HepG2 (cell line): ENCODE results near the gene LRRC8C. TPM values are rescaled to one million over a fixed set of nuclear protein-coding genes. Genes with fewer than 3 reads are reported as not detected.

Source experiments
- ATAC-seq: fragments of 200-7000 bp; cut with Tn5 transposase; 3 replicates; pipeline ENCODE4 v1.9.1; 2020; ENCODE audit warnings: mild to moderate bottlenecking, moderate library complexity
- BruUV-seq: library from RNA; stranded (reverse); fragments of 400-500 nt; replicated peaks from 2 replicates; lab custom pipeline; 2021; lab: Mats Ljungman, UMichigan
- CTCF ChIA-PET: fragments of 300-600 bp; formaldehyde crosslinking; extraction: SDS; loops from one replicate; lab custom pipeline; 2021; ENCODE audit warnings: low total read pairs, inconsistent platforms, low intra/inter-chr PET ratio; lab: Yijun Ruan, JAX
- POLR2A ChIA-PET: fragments of 350-600 bp; sonication (Branson Sonifier 250); formaldehyde crosslinking; loops from one replicate; lab custom pipeline; 2020; ENCODE audit warnings: antibody characterized with exemption, inconsistent platforms; lab: Yijun Ruan, JAX
- DNase-seq: peaks from one replicate; pipeline ENCODE4 v3.0.0-alpha.2; 2015; ENCODE audit warnings: low spot score
- FAIRE-seq: peaks from 3 replicates; lab custom pipeline; 2011; peaks lifted over from hg19 to GRCh38; lab: Jason Lieb, UNC
- H2AFZ ChIP-seq: one replicate; pipeline ENCODE4 v1.6.1; 2011; ENCODE audit warnings: low read length, inconsistent platforms
- H3K27ac ChIP-seq: fragments of 300-600 bp; 3 replicates; pipeline ENCODE4 v1.8.0; 2011; ENCODE audit warnings: mixed run types, mild to moderate bottlenecking, mixed read lengths, low read length, inconsistent platforms; ENCODE audit not compliant: insufficient read depth; ENCODE audit errors: extremely low read length
- H3K27me3 ChIP-seq, 2 experiments: fragments of 200-600 bp in 1 of 2; 2 replicates in 1 of 2; 3 replicates in 1 of 2; pipeline versions ENCODE4 v1.6.0 to v1.8.0; 2011; ENCODE audit warnings: low read length in 2 of 2, mild to moderate bottlenecking in 2 of 2, moderate library complexity in 2 of 2, inconsistent platforms in 1 of 2; ENCODE audit not compliant: insufficient read depth in 2 of 2, control insufficient read depth in 1 of 2
- H3K36me3 ChIP-seq, 2 experiments: fragments of 200-600 bp in 1 of 2; replicated peaks in 1 of 2; 2 replicates in 1 of 2; 3 replicates in 1 of 2; pipeline versions ENCODE4 v1.5.1 to v1.8.0; 2011; ENCODE audit warnings: low read length in 2 of 2, inconsistent platforms in 1 of 2; ENCODE audit not compliant: insufficient read depth in 2 of 2, control insufficient read depth in 1 of 2
- H3K4me1 ChIP-seq: 2 replicates; pipeline ENCODE4 v1.5.1; 2012; ENCODE audit warnings: low read length, inconsistent platforms; ENCODE audit not compliant: insufficient read depth
- H3K4me2 ChIP-seq: 2 replicates; pipeline ENCODE4 v1.6.0; 2011; ENCODE audit warnings: low read depth, low read length, inconsistent platforms
- H3K4me3 ChIP-seq, 3 experiments: fragments of 200-600 bp in 1 of 3; sonication (generic), shearing (Covaris generic) in 1 of 3; replicated peaks in 1 of 3; 2 replicates each; pipeline ENCODE4 v1.5.1; 2011 to 2016; ENCODE audit warnings: low read length in 3 of 3, inconsistent platforms in 2 of 3, low read depth in 2 of 3, mild to moderate bottlenecking in 2 of 3, control low read depth in 1 of 3, mixed read lengths in 1 of 3; ENCODE audit not compliant: insufficient read depth in 1 of 3
- H3K79me2 ChIP-seq: one replicate; pipeline ENCODE4 v1.6.1; 2011; ENCODE audit warnings: low read length, inconsistent platforms; ENCODE audit not compliant: insufficient read depth
- H3K9ac ChIP-seq: 2 replicates; pipeline ENCODE4 v1.6.0; 2011; ENCODE audit warnings: mild to moderate bottlenecking, low read depth, low read length, inconsistent platforms; ENCODE audit not compliant: insufficient read depth
- H3K9me3 ChIP-seq: 2 replicates; pipeline ENCODE4 v1.5.1; 2012; ENCODE audit warnings: mild to moderate bottlenecking, low read length
- H4K20me1 ChIP-seq: 2 replicates; pipeline ENCODE4 v1.6.0; 2011; ENCODE audit warnings: inconsistent platforms, mild to moderate bottlenecking, low read length, moderate library complexity; ENCODE audit not compliant: insufficient read depth
- BRF2 ChIP-seq: sonication (generic); formaldehyde crosslinking; IDR thresholded peaks from 2 replicates; pipeline ENCODE4 v1.8.1; 2022; ENCODE audit warnings: mild to moderate bottlenecking, missing genetic modification reagents
- RNF219 ChIP-seq: sonication (generic); formaldehyde crosslinking; IDR thresholded peaks from 2 replicates; pipeline ENCODE4 v1.5.0; 2020; ENCODE audit warnings: mild to moderate bottlenecking, missing genetic modification reagents
- TMF1 ChIP-seq: sonication (generic); formaldehyde crosslinking; IDR thresholded peaks from 2 replicates; pipeline ENCODE4 v1.8.1; 2022; ENCODE audit warnings: low read depth, missing genetic modification reagents
- ZBTB3 ChIP-seq: sonication (generic); formaldehyde crosslinking; IDR thresholded peaks from 2 replicates; pipeline ENCODE4 v1.4.0; 2020; ENCODE audit warnings: low read depth, mild to moderate bottlenecking, moderate library complexity, missing genetic modification reagents, borderline replicate concordance
- ZBTB38 ChIP-seq: sonication (generic); formaldehyde crosslinking; IDR thresholded peaks from 2 replicates; pipeline ENCODE4 v1.5.1; 2020; ENCODE audit warnings: mild to moderate bottlenecking, missing genetic modification reagents
- ZNF460 ChIP-seq: sonication (generic); formaldehyde crosslinking; IDR thresholded peaks from 2 replicates; pipeline ENCODE4 v1.5.1; 2020; ENCODE audit warnings: missing genetic modification reagents, mild to moderate bottlenecking, borderline replicate concordance
- ZNF619 ChIP-seq: sonication (generic); formaldehyde crosslinking; IDR thresholded peaks from 2 replicates; pipeline ENCODE4 v1.4.0; 2020; ENCODE audit warnings: mild to moderate bottlenecking, missing genetic modification reagents
- ZNF83 ChIP-seq: sonication (generic); formaldehyde crosslinking; IDR thresholded peaks from 2 replicates; pipeline ENCODE4 v1.4.0; 2020; ENCODE audit warnings: missing genetic modification reagents, mild to moderate bottlenecking, borderline replicate concordance
- ZNF839 ChIP-seq: sonication (generic); formaldehyde crosslinking; IDR thresholded peaks from 2 replicates; pipeline ENCODE4 v1.4.0; 2020; ENCODE audit warnings: missing genetic modification reagents, mild to moderate bottlenecking, borderline replicate concordance
- WGBS: methylation state at CpG from one replicate; pipeline ENCODE4 v1.1.6; 2017; ENCODE audit warnings: low lambda C conversion rate; 5-methylcytosine and 5-hydroxymethylcytosine counted together
- in situ Hi-C: cut with HindIII; loops from 2 replicates; pipeline ENCODE4 v1.10.0; 2017; ENCODE audit warnings: low pct_unique_long_range_greater_than_20kb; ENCODE audit not compliant: extremely low pct_ligation_motif_present
- intact Hi-C: fragments of 100-400 bp; cut with micrococcal nuclease; formaldehyde crosslinking; loops from one replicate; pipeline ENCODE4 v1.10.0; 2022; ENCODE audit not compliant: unreplicated experiment
- polyA plus RNA-seq, 8 experiments: library from polyadenylated mRNA; depleted of rRNA in 3 of 8; stranded (reverse) in 7 of 8; unstranded in 1 of 8; fragments of >200 nt; fragmentation: Illumina TruSeq in 4 of 8; extraction: Trizol in 4 of 8; gene quantifications; 2 replicates each; pipeline versions ENCODE4 v1.2.1 to v1.2.3, GENCODE V29; 2011 to 2016; ENCODE audit warnings: low read depth in 4 of 8, missing spikeins in 1 of 8, mixed read lengths in 1 of 8; ENCODE audit not compliant: insufficient read depth in 1 of 8
- total RNA-seq, 5 experiments: library from RNA; depleted of rRNA; stranded (reverse); fragments of >200 nt; fragmentation: Illumina TruSeq; extraction: Trizol; gene quantifications; 2 replicates each; pipeline ENCODE4 v1.2.3, GENCODE V29; 2016; ENCODE audit warnings: low read depth in 1 of 5
- TF ChIP-seq, protein P1 (sequence below): sonication (generic); formaldehyde crosslinking; IDR thresholded peaks from 2 replicates; pipeline ENCODE4 v1.4.0; 2020; ENCODE audit warnings: low read depth, mild to moderate bottlenecking, missing genetic modification reagents

LRRC8C gene
- total and polyA plus RNA-seq, 2 of the 13 experiments (the other 11 are each of a cell fraction or from before 2014, with no cell fraction given), result 0.22 to 0.32 TPM

- no peak for TF ChIP-seq ZNF83 (CRISPR knock-in tag)
- TF ChIP-seq ZNF460 (CRISPR knock-in tag), result no peak
- TF ChIP-seq, protein P1, sequence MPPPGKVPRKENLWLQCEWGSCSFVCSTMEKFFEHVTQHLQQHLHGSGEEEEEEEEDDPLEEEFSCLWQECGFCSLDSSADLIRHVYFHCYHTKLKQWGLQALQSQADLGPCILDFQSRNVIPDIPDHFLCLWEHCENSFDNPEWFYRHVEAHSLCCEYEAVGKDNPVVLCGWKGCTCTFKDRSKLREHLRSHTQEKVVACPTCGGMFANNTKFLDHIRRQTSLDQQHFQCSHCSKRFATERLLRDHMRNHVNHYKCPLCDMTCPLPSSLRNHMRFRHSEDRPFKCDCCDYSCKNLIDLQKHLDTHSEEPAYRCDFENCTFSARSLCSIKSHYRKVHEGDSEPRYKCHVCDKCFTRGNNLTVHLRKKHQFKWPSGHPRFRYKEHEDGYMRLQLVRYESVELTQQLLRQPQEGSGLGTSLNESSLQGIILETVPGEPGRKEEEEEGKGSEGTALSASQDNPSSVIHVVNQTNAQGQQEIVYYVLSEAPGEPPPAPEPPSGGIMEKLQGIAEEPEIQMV (CRISPR knock-in tag), result no peak
- no peak for TF ChIP-seq BRF2 (CRISPR knock-in tag)
- TF ChIP-seq ZBTB38 (CRISPR knock-in tag), result no peak
- TF ChIP-seq ZBTB3, result no peak
- TF ChIP-seq TMF1 (CRISPR knock-in tag), result no peak
Measured at GRCh38 chr1:89761901-89762300, 129.0 kb downstream of the LRRC8C start (continued).

- TF ChIP-seq RNF219 (CRISPR knock-in tag) (no peak), ZNF619 (CRISPR knock-in tag) (0 out of 2 replicates have a peak, but pooled peaks have one; percentile 12), ZNF839 (CRISPR knock-in tag) (0 out of 2 replicates have a peak, but pooled peaks have one; percentile 3)
- Histone ChIP-seq H3K4me2 (peak overlapping the region; percentile 88), H2AFZ (no peak overlapping the region), H4K20me1 (no peaks in the 10 kb centered on the region), H3K27ac (no peak overlapping the region), H3K27me3 (peaks cover 8 to 38% of the 10 kb centered on the region in 2 experiments), H3K79me2 (no peaks in the 10 kb centered on the region), H3K4me3 (peak overlapping the region; percentile 26 to 73 (median 46); a peak in 5 of 6 replicates), H3K4me1 (peaks cover 26% of the 10 kb centered on the region), H3K9ac (no peak overlapping the region), H3K9me3 (no peaks in the 10 kb centered on the region), H3K36me3 (no peaks in the 10 kb centered on the region)
- POLR2A ChIA-PET, result no interaction called here
- WGBS, result 17% methylated on average over 13 of the region's 13 CpGs
- CTCF ChIA-PET, result interaction anchor here (1.2 to 2.3 kb wide), 2 partner anchors 243 to 279 kb away, joined by 3 to 23 read pairs; no protein-coding TSS in a partner anchor
- no TSS peak for BruUV-seq
- FAIRE-seq (no peak), ATAC-seq (peak; percentile 68), DNase-seq (no peak)
- intact Hi-C loops, result loop anchor here (1.0 to 2.0 kb wide), 2 partner anchors 129 to 242 kb away; partner anchors contain the start of gene LRRC8C
- in situ Hi-C loops, result loop anchor here (5.0 kb wide), 2 partner anchors 125 to 280 kb away; no protein-coding TSS in a partner anchor
Measured at GRCh38 chr1:89762386-89762778, 129.5 kb downstream of the LRRC8C start.
